ENCODE data around the gene RNF8. TPM values are rescaled to one million over a fixed set of nuclear protein-coding genes. Genes with fewer than 3 reads are reported as not detected.

RNF8 gene
- polyA plus RNA-seq, 3 donors = 4.2 to 4.9 (median 4.7) TPM

Small RNA genes lying within 50 kb of the gene (small RNA-seq; reads per million reads assigned to genes)
- not detected for gene RN7SL273P (ENCODE audit: insufficient read length, low read depth)

Other genes with a start within 250 kb of the RNF8 start
- gene PIM1, start 183.8 kb upstream of the RNF8 start, polyA plus RNA-seq = 10 to 100 TPM; 20.5 to 25.0 (median 24.4) TPM
- gene TBC1D22B, start 96.2 kb upstream of the RNF8 start, polyA plus RNA-seq = 1 to 10 TPM; 3.9 to 5.0 (median 4.9) TPM
- under 1 TPM in 2 of 3 donors, not detected in 1; 0.09 to 0.29 TPM for gene TMEM217, start 95.8 kb upstream of the RNF8 start, polyA plus RNA-seq
- 10 to 100 TPM; 12.0 to 32.3 (median 15.3) TPM for gene CMTR1, start 79.2 kb downstream of the RNF8 start, polyA plus RNA-seq
- 10 to 100 TPM; 12.5 to 22.9 (median 20.7) TPM for gene CCDC167, start 145.9 kb downstream of the RNF8 start, polyA plus RNA-seq

Measured in CD14-positive monocyte (primary cell).